ENCODE measurements around the gene GDI2.

- TF ChIP-seq CTCF (IDR thresholded peaks at IDR 0.05 in 2 of 3, conservative IDR thresholded peaks at IDR 0.05 in 1 of 3; ENCODE audit: borderline replicate concordance in 1 of 3, insufficient read depth in 1 of 3, low read depth in 2 of 3, low read length in 2 of 3), result no peak
- TF ChIP-seq POLR2A (IDR thresholded peaks at IDR 0.05; ENCODE audit: borderline replicate concordance, extremely low read depth, insufficient read depth, insufficient read length), result no peak
- TF ChIP-seq, protein P1, sequence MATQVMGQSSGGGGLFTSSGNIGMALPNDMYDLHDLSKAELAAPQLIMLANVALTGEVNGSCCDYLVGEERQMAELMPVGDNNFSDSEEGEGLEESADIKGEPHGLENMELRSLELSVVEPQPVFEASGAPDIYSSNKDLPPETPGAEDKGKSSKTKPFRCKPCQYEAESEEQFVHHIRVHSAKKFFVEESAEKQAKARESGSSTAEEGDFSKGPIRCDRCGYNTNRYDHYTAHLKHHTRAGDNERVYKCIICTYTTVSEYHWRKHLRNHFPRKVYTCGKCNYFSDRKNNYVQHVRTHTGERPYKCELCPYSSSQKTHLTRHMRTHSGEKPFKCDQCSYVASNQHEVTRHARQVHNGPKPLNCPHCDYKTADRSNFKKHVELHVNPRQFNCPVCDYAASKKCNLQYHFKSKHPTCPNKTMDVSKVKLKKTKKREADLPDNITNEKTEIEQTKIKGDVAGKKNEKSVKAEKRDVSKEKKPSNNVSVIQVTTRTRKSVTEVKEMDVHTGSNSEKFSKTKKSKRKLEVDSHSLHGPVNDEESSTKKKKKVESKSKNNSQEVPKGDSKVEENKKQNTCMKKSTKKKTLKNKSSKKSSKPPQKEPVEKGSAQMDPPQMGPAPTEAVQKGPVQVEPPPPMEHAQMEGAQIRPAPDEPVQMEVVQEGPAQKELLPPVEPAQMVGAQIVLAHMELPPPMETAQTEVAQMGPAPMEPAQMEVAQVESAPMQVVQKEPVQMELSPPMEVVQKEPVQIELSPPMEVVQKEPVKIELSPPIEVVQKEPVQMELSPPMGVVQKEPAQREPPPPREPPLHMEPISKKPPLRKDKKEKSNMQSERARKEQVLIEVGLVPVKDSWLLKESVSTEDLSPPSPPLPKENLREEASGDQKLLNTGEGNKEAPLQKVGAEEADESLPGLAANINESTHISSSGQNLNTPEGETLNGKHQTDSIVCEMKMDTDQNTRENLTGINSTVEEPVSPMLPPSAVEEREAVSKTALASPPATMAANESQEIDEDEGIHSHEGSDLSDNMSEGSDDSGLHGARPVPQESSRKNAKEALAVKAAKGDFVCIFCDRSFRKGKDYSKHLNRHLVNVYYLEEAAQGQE (IDR thresholded peaks at IDR 0.05; ENCODE audit: low read depth), result no peak
- no peak for TF ChIP-seq EZH2 (IDR thresholded peaks at IDR 0.05)
- TF ChIP-seq RAD21 (IDR thresholded peaks at IDR 0.05; ENCODE audit: low read depth), result no peak
- TF ChIP-seq JUND (IDR thresholded peaks at IDR 0.05), result no peak
- no peak for TF ChIP-seq ZNF274 (IDR thresholded peaks at IDR 0.05; ENCODE audit: low read depth, low read length)
- TF ChIP-seq POLR2AphosphoS5 (IDR thresholded peaks at IDR 0.05; ENCODE audit: low read depth, low read length), result no peak
Measured at GRCh38 chr10:5860066-5860465, 46.8 kb upstream of the GDI2 start.
